CD8-positive, alpha-beta memory T cell (primary cell): ENCODE measurements around the gene CMSS1. TPM values are rescaled to one million over a fixed set of nuclear protein-coding genes. Genes with fewer than 3 reads are reported as not detected.

Source experiments
- CTCF ChIA-PET: fragments of 350-600 bp; sonication (Branson Sonifier 250); formaldehyde crosslinking; loops from one replicate; lab custom pipeline; 2021; ENCODE audit warnings: antibody characterized with exemption; lab: Charles Lee
- POLR2A ChIA-PET: fragments of 350-600 bp; sonication (Branson Sonifier 250); formaldehyde crosslinking; loops from one replicate; lab custom pipeline; 2021; ENCODE audit warnings: antibody characterized with exemption; lab: Charles Lee
- DNase-seq, 5 donors: peaks; one replicate each; pipeline versions ENCODE4 v3.0.0 to v3.0.0-alpha.2; 2020 to 2022; ENCODE audit warnings: mixed read lengths in 1 of 5
- H3K27ac ChIP-seq: one replicate; pipeline ENCODE4 v1.7.0; 2013; ENCODE audit warnings: low read depth, mild to moderate bottlenecking, low read length, moderate library complexity
- H3K27me3 ChIP-seq: 2 replicates; pipeline ENCODE4 v1.7.0; 2013; ENCODE audit warnings: low read length, mild to moderate bottlenecking; ENCODE audit not compliant: insufficient read depth, poor library complexity, severe bottlenecking
- H3K36me3 ChIP-seq: 2 replicates; pipeline ENCODE4 v1.7.0; 2013; ENCODE audit warnings: mild to moderate bottlenecking, low read length, moderate library complexity; ENCODE audit not compliant: insufficient read depth
- H3K4me1 ChIP-seq: 2 replicates; pipeline ENCODE4 v1.7.0; 2013; ENCODE audit warnings: mild to moderate bottlenecking, low read length, moderate library complexity; ENCODE audit not compliant: insufficient read depth
- H3K4me3 ChIP-seq: 2 replicates; pipeline ENCODE4 v1.7.0; 2013; ENCODE audit warnings: mild to moderate bottlenecking, low read length
- H3K9me3 ChIP-seq: 2 replicates; pipeline ENCODE4 v1.7.0; 2013; ENCODE audit warnings: mild to moderate bottlenecking, low read length
- H3K27ac Mint-ChIP-seq, 8 donors: one replicate each; pipeline ENCODE4 v1.8.0; 2020 to 2021; ENCODE audit warnings: mixed read lengths in 8 of 8, mild to moderate bottlenecking in 6 of 8, inconsistent platforms in 3 of 8, moderate library complexity in 3 of 8
- H3K27me3 Mint-ChIP-seq, 2 donors: one replicate each; pipeline ENCODE4 v1.8.0; 2020 to 2021; ENCODE audit warnings: mixed read lengths in 2 of 2, mild to moderate bottlenecking in 1 of 2, moderate library complexity in 1 of 2
- H3K36me3 Mint-ChIP-seq, 3 donors: one replicate each; pipeline ENCODE4 v1.8.0; 2020 to 2021; ENCODE audit warnings: mixed read lengths in 3 of 3, inconsistent platforms in 1 of 3, mild to moderate bottlenecking in 1 of 3
- H3K4me1 Mint-ChIP-seq, 3 donors: one replicate each; pipeline ENCODE4 v1.8.0; 2020 to 2021; ENCODE audit warnings: mixed read lengths in 3 of 3, inconsistent platforms in 1 of 3, mild to moderate bottlenecking in 1 of 3
- H3K4me3 Mint-ChIP-seq, 7 donors: one replicate each; pipeline ENCODE4 v1.8.0; 2020 to 2021; ENCODE audit warnings: mixed read lengths in 7 of 7, mild to moderate bottlenecking in 6 of 7, moderate library complexity in 4 of 7, inconsistent platforms in 2 of 7
- H3K9me3 Mint-ChIP-seq, 5 donors: one replicate each; pipeline ENCODE4 v1.8.0; 2020 to 2022; ENCODE audit warnings: mixed read lengths in 5 of 5, mild to moderate bottlenecking in 3 of 5, moderate library complexity in 2 of 5, inconsistent platforms in 1 of 5
- polyA plus RNA-seq: library from polyadenylated mRNA; unstranded; fragments of 300-500 nt; fragmentation: Illumina TruSeq; gene quantifications from one replicate; pipeline ENCODE4 v1.2.3, GENCODE V29; 2021
- total RNA-seq, 2 experiments: library from RNA; stranded (reverse); gene quantifications; one replicate each; pipeline ENCODE4 v1.2.3, GENCODE V29; 2021

CMSS1 gene
- total and polyA plus RNA-seq, 3 experiments from 2014 or later, result 16.8 to 143 (median 140) TPM

DNA sequence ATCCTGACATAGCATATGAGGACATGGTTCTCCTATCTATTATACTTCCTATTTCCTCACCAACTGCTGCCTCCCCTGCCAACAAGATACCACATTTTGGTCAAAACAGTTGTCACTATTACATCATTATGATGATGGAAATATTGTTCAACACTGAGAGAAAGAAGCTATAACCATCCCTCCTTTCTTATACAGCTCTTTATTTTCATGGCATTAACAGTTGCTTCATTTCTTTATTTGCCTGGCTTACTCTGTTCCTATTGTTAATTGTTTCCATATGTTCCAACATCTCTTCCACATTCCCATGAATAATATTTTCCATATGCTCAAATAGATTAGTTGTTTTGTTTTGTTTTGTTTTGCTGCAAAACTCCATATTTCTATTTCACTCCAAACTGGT lies 337.5 kb downstream of the CMSS1 start:
- no peak overlapping the region for H3K27ac ChIP-seq
- DNase-seq, result no peak
- H3K4me1 Mint-ChIP-seq, result no peaks in the 10 kb centered on the region
- H3K27ac Mint-ChIP-seq, result no peak overlapping the region
- no peak overlapping the region for H3K4me3 ChIP-seq
- H3K4me3 Mint-ChIP-seq, result no peak overlapping the region
- H3K4me1 ChIP-seq, result no peaks in the 10 kb centered on the region
- H3K36me3 Mint-ChIP-seq, result peaks cover 36 to 62% (median 55%) of the 10 kb centered on the region in 3 donors
- H3K27me3 Mint-ChIP-seq, result no peaks in the 10 kb centered on the region
- no peaks in the 10 kb centered on the region for H3K27me3 ChIP-seq
- CTCF ChIA-PET, result no interaction called here
- H3K36me3 ChIP-seq, result peaks cover 4% of the 10 kb centered on the region
- peaks cover 6% of the 10 kb centered on the region for H3K9me3 ChIP-seq
- POLR2A ChIA-PET, result no interaction called here
- H3K9me3 Mint-ChIP-seq, result peaks cover 10 to 28% (median 15%) of the 10 kb centered on the region in 5 donors

DNA sequence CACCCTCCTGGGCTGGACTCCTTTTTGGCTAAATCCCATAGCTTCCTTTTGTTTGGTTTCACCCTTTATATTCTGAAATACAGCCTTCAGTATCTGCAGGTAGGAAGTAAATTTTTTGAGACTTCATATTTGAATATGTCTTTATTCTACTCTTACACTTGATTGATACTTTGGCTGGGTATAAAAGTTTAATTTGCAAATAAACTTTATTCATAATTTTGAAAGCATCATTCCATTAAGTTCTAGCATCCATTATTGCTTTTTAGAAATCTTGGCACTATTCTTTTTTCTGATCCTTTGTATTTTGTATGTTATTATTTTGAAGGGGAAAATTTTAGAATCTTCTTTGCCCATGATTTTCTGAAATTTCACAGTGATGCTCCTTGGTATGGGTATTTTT lies 337.9 kb downstream of the CMSS1 start:
- no peaks in the 10 kb centered on the region for H3K27me3 Mint-ChIP-seq
- no peak for DNase-seq
- no peak overlapping the region for H3K4me3 ChIP-seq
- ChIA-PET POLR2A (interaction anchor here (0.6 kb wide), 1 partner anchor 134 kb away, joined by 5 read pairs; no protein-coding TSS in a partner anchor), CTCF (no interaction called here)
- H3K9me3 Mint-ChIP-seq, result peaks cover 10 to 28% (median 15%) of the 10 kb centered on the region in 5 donors
- no peak overlapping the region for H3K27ac Mint-ChIP-seq
- no peaks in the 10 kb centered on the region for H3K27me3 ChIP-seq
- H3K27ac ChIP-seq, result no peak overlapping the region
- H3K36me3 Mint-ChIP-seq, result peaks cover 37 to 62% (median 56%) of the 10 kb centered on the region in 3 donors
- H3K4me3 Mint-ChIP-seq, result no peak overlapping the region
- H3K4me1 Mint-ChIP-seq, result no peaks in the 10 kb centered on the region
- H3K9me3 ChIP-seq, result peaks cover 6% of the 10 kb centered on the region
- no peaks in the 10 kb centered on the region for H3K4me1 ChIP-seq
- H3K36me3 ChIP-seq, result peaks cover 4% of the 10 kb centered on the region

DNA sequence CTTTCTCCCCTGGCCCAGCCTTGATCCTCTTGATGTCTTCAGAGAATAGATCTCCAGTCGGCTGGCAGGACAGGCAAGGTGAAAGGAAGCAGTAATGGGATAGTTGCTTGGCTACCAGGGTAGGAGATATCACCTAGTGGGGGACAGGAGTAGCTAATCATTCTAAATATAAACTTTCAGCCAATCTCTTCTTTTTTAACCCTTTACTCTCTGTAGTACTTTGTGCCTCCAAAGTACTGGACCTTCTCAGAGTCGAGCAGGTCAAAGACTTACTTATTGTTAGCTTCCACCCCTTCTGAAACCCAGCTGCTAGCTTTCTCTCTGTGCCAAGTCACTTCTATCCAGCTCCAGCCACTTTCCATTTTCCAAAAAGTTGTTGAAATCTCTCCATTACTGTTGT lies 340.0 kb downstream of the CMSS1 start:
- H3K27ac Mint-ChIP-seq, result no peak overlapping the region
- no peaks in the 10 kb centered on the region for H3K27me3 Mint-ChIP-seq
- H3K9me3 Mint-ChIP-seq, result peaks cover 10 to 28% (median 15%) of the 10 kb centered on the region in 5 donors
- ChIA-PET CTCF (no interaction called here), POLR2A (no interaction called here)
- Histone ChIP-seq H3K27ac (no peak overlapping the region), H3K4me1 (no peaks in the 10 kb centered on the region), H3K9me3 (peaks cover 6% of the 10 kb centered on the region), H3K36me3 (no peaks in the 10 kb centered on the region), H3K27me3 (no peaks in the 10 kb centered on the region), H3K4me3 (no peak overlapping the region)
- H3K4me3 Mint-ChIP-seq, result no peak overlapping the region
- no peaks in the 10 kb centered on the region for H3K4me1 Mint-ChIP-seq
- H3K36me3 Mint-ChIP-seq, result peaks cover 22 to 55% (median 55%) of the 10 kb centered on the region in 3 donors
- no peak for DNase-seq

DNA sequence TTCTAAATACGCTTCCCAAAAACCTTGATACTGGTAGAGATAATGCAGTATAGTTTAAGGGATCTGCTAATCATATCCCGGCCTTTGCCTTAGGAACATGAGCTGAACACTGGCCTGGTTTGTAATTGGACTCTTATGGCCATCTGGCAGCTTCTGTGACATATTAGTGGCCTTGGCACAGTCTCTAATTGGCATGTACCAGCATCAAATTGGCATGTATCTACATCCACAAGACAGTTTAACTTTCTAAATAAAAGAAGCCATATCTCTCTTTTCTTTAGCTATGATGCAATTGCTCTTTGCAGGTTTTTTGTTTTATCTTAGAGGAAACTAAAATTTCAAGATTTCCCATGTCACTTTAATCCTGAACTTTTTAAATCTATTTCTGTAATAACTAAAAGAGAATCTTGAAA lies 341.3 kb downstream of the CMSS1 start:
- Mint-ChIP-seq H3K36me3 (peaks cover 17 to 51% (median 48%) of the 10 kb centered on the region in 3 donors), H3K4me3 (no peak overlapping the region), H3K4me1 (no peaks in the 10 kb centered on the region), H3K27ac (no peak overlapping the region), H3K27me3 (no peaks in the 10 kb centered on the region), H3K9me3 (peaks cover 10 to 28% (median 15%) of the 10 kb centered on the region in 5 donors)
- Histone ChIP-seq H3K4me1 (no peaks in the 10 kb centered on the region), H3K9me3 (peaks cover 6% of the 10 kb centered on the region), H3K27ac (no peak overlapping the region), H3K27me3 (no peaks in the 10 kb centered on the region), H3K4me3 (no peak overlapping the region), H3K36me3 (no peaks in the 10 kb centered on the region)
- no peak for DNase-seq
- CTCF ChIA-PET, result no interaction called here
- POLR2A ChIA-PET, result no interaction called here

DNA sequence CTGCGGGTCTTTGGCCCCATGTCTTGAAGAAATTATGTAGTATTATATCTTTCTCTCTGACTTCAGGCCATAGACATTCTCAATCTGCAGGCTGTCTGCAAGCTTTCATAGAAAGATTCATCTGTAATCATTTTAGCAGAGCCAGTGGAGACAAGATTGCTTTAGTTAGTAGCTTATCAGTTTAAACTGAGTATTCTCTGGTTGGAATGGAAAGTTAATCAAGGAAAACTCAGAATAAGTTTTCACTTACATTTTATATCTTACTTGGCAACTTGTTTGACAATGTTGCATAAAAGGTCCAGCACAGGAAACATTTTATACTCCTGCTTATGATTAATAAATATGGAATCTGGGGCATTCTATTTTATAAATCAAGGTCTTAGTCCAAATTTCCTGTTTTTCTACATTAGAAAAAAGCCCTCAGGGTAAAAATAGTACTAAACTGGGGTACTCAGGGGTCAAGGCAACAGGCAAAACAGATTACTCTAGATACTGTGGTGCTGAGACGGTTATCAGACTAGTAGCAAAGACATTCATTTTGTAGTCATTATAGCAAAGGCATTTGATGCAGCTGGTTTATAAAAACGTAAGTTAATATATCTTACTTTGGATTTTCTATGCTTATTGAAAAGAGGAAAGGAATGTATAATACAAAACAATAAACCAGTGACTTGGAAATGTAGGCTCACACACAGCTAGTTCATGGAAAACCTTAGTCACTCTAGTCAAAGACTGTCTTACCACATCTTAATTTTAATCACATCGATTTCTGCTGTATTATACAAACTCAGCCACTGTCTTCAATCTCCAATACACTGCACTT lies 341.9 kb downstream of the CMSS1 start:
- Histone ChIP-seq H3K4me1 (no peaks in the 10 kb centered on the region), H3K9me3 (peaks cover 6% of the 10 kb centered on the region), H3K4me3 (no peak overlapping the region), H3K36me3 (no peaks in the 10 kb centered on the region), H3K27me3 (no peaks in the 10 kb centered on the region), H3K27ac (no peak overlapping the region)
- Mint-ChIP-seq H3K9me3 (peaks cover 10 to 24% (median 15%) of the 10 kb centered on the region in 5 donors), H3K36me3 (peaks cover 17 to 50% (median 44%) of the 10 kb centered on the region in 3 donors), H3K4me1 (no peaks in the 10 kb centered on the region), H3K27me3 (no peaks in the 10 kb centered on the region), H3K4me3 (no peak overlapping the region), H3K27ac (no peak overlapping the region)
- ChIA-PET CTCF (interaction anchor here (0.8 kb wide), 1 partner anchor 300 kb away, joined by 3 read pairs; no protein-coding TSS in a partner anchor), POLR2A (no interaction called here)
- DNase-seq, result no peak

DNA sequence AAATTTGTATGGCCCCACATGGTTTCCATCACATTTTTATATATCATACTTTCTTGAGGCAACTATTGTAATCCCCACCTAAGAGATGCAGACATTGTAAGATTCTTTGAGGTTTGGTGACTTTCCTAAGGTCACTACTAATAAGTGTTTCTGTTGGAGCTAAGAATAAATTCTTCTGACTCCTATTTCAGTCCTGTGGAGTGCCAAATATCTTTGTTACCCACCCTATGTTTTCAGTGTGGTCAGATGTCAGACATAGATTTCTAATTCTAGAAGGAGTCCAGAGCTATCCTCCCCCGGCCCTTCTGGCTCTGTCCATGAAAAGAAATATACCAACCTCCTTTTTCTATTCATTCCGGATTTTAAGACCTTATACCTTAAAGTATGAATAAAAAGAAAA lies 342.9 kb downstream of the CMSS1 start:
- H3K9me3 ChIP-seq, result peaks cover under 1% of the 10 kb centered on the region
- Mint-ChIP-seq H3K36me3 (peaks cover 11 to 43% (median 36%) of the 10 kb centered on the region in 3 donors), H3K9me3 (peaks cover 3 to 17% (median 10%) of the 10 kb centered on the region in 5 donors), H3K27me3 (no peaks in the 10 kb centered on the region), H3K27ac (no peak overlapping the region), H3K4me1 (no peaks in the 10 kb centered on the region), H3K4me3 (no peak overlapping the region)
- H3K36me3 ChIP-seq, result no peaks in the 10 kb centered on the region
- POLR2A ChIA-PET, result no interaction called here
- CTCF ChIA-PET, result interaction anchor here (0.8 kb wide), 1 partner anchor 301 kb away, joined by 3 read pairs; no protein-coding TSS in a partner anchor
- no peak for DNase-seq
- H3K27ac ChIP-seq, result no peak overlapping the region
- no peaks in the 10 kb centered on the region for H3K27me3 ChIP-seq
- H3K4me3 ChIP-seq, result no peak overlapping the region
- no peaks in the 10 kb centered on the region for H3K4me1 ChIP-seq

DNA sequence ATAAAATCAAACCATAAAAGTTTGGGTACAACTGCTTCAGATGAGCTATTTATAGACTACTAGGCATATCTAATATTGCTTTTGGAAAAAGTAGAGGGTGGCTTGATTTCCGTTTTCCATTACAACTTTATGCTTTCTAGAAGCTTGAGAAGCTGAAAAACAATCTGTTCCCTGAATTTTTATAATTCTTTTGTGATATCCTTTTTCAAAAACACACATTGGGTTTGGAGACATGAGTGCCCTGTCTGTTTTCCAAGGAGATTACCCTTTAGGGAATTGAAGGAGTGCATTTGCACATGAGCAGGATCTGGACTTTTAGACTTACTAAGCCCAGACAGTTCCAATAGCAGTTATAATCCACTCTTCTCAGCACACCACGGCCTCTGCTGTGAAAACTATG lies 346.1 kb downstream of the CMSS1 start:
- no peaks in the 10 kb centered on the region for H3K9me3 Mint-ChIP-seq
- no peak for DNase-seq
- ChIA-PET CTCF (no interaction called here), POLR2A (no interaction called here)
- no peak overlapping the region for H3K27ac Mint-ChIP-seq
- no peaks in the 10 kb centered on the region for H3K36me3 ChIP-seq
- no peaks in the 10 kb centered on the region for H3K9me3 ChIP-seq
- no peaks in the 10 kb centered on the region for H3K4me1 ChIP-seq
- H3K27ac ChIP-seq, result no peak overlapping the region
- no peak overlapping the region for H3K4me3 Mint-ChIP-seq
- no peak overlapping the region for H3K4me3 ChIP-seq
- H3K4me1 Mint-ChIP-seq, result no peaks in the 10 kb centered on the region
- peaks cover 8 to 38% (median 22%) of the 10 kb centered on the region in 3 donors for H3K36me3 Mint-ChIP-seq
- no peaks in the 10 kb centered on the region for H3K27me3 Mint-ChIP-seq
- H3K27me3 ChIP-seq, result no peaks in the 10 kb centered on the region

DNA sequence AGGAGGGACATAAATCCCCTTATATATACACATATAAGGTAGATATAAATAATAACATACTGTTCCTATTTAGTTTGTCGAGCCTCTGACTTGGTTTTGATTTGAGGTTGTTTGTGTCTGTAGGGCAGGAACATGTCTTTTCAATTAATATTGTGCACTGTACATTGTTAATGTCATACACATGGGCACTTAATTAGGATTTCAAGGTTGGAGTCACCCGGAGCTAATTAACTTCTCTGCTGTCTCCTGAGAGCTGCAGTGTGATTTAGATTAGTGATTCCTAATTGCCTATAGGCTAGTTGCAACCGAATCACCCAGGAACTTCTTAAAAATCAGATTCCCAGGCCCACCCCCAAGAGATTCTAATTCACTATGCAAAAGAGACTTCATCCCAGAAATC lies 347.1 kb downstream of the CMSS1 start:
- no peak overlapping the region for H3K27ac Mint-ChIP-seq
- no peaks in the 10 kb centered on the region for H3K9me3 Mint-ChIP-seq
- H3K4me3 Mint-ChIP-seq, result no peak overlapping the region
- Histone ChIP-seq H3K4me1 (no peaks in the 10 kb centered on the region), H3K36me3 (no peaks in the 10 kb centered on the region), H3K4me3 (no peak overlapping the region), H3K27ac (no peak overlapping the region), H3K27me3 (no peaks in the 10 kb centered on the region), H3K9me3 (no peaks in the 10 kb centered on the region)
- ChIA-PET CTCF (no interaction called here), POLR2A (no interaction called here)
- no peaks in the 10 kb centered on the region for H3K27me3 Mint-ChIP-seq
- no peak for DNase-seq
- H3K4me1 Mint-ChIP-seq, result no peaks in the 10 kb centered on the region
- H3K36me3 Mint-ChIP-seq, result peaks cover 8 to 41% (median 16%) of the 10 kb centered on the region in 3 donors
